Transverse colon (tissue), 4 donors: Measurements from ENCODE around the gene SPIRE2.

Experiments used
- CTCF ChIP-seq, 5 experiments: fragments of 200-600 bp in 3 of 5; fragments of 450-650 bp in 2 of 5; sonication (generic) in 3 of 5; IDR thresholded peaks; 1 replicate in 2 of 5; 2 replicates in 3 of 5; pipeline ENCODE4 v1.5.1; 2016 to 2017; ENCODE audit warnings: antibody characterized with exemption in 5 of 5, inconsistent platforms in 3 of 5, mild to moderate bottlenecking in 2 of 5, moderate library complexity in 1 of 5
- POLR2A ChIP-seq: fragments of 450-650 bp; IDR thresholded peaks from one replicate; pipeline ENCODE4 v1.6.1; 2016; ENCODE audit warnings: antibody characterized with exemption, mild to moderate bottlenecking, moderate library complexity
- POLR2AphosphoS5 ChIP-seq, 3 donors: sonication (generic); formaldehyde crosslinking; IDR thresholded peaks; one replicate each; pipeline ENCODE4 v1.6.1; 2016; ENCODE audit warnings: antibody characterized with exemption in 3 of 3

- TF ChIP-seq CTCF (IDR thresholded peaks at IDR 0.05) (no peak), POLR2A (no peak), POLR2AphosphoS5 (IDR thresholded peaks at IDR 0.05) (no peak)
Measured at GRCh38 chr16:89845417-89845816, 17.1 kb downstream of the SPIRE2 start.
